GM21360 (cell line): Measurements from ENCODE around the gene MT1H.

Source experiments
- ATAC-seq: cut with Tn5 transposase; IDR thresholded peaks from one replicate; pipeline ENCODE4 v1.9.1; 2021; ENCODE audit warnings: mild to moderate bottlenecking, moderate library complexity; ENCODE audit not compliant: unreplicated experiment

Gene MT1H

DNA sequence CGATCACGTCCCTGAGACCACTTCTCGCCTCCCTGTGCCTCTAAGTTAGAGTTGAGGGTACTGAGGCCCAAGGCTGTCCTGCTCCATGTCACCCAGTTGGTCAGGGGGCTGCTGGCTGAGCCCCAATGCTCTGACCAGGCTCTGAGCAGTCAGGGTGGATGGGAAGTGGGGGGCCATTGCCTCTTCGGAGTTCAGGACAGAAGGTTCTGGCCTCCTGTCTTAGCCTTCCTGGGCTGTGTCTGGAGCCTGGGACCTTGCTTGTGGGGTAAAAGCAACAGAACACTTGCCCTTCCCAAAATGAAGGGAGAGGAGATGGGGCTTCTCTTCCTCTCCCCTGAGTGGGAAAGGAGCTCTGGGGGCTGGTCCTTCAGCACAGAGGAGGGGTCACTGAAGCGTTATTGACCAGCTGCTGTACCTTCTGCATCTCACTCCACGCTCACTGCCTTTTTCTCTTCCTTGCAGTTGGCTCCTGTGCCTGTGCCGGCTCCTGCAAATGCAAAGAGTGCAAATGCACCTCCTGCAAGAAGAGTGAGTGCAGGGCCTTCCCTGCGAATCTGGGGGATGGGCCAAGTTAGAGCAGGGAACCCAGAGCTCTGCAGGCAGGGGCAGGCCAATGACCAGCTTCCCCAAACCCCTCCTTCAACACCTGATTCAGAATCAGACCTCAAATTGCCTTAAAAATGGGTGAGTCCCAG is 13.2 kb downstream of the MT1H start:
- ATAC-seq, result no peak

DNA sequence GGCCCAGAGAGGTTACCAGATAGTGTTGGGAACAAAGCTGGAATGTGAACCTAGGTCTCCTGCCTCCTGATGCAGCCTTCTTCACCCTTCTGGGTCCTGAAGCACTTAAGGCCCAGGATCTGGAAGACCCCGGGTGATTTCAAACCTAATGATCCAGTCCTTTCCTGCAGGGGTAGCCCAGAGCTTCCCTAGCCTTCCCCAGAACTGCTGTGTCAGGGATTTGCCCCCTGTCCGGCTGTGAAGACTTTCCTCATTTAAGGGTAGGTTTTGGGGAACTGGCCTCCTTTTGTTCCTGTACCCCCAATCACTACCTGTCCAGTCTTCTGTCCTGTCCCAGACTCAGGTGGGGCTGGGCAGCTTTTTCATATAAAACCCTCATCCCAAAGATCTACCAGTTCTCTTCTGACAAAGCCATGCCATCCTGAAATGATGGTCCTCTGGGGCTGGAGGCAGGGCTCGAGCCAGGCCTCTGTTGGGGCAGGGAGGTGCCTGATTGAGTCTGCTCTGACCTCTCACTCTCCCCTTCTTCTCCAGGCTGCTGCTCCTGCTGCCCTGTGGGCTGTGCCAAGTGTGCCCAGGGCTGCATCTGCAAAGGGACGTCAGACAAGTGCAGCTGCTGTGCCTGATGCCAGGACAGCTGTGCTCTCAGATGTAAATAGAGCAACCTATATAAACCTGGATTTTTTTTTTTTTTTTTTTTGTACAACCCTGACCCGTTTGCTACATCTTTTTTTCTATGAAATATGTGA is 14.0 kb downstream of the MT1H start:
- ATAC-seq, result no peak

DNA sequence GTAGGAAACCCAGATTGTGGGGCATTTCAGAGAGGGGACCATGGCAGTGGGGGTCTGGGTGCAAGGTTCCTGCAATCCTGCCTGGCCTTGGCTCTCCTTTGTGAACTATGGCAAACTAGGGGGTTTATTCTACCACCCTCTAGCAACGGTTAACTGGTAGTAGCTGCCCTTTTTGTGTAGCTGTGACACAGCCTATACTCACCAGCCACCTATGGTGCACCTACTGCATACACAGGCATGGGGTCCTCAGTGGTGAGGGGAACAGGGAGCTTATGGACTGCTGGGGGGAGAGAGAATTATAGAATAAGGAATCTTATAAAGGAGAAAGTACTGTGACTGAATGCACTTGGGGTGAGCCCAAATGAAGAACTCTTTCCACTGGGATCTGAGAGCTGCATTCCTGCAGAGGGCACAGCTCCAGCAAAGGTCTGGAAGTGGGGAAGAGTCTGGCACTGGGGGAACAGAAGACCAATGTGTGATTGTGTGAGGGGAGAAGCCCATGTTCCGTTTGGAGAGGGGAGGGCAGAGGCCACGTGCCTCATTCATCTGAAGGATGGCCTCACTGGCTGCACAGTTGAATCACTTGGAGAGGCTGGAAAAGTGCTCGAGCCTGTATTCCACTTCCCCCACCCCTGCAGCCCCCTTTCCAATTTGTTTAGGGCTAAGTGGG is 14.8 kb downstream of the MT1H start:
- no peak for ATAC-seq

DNA sequence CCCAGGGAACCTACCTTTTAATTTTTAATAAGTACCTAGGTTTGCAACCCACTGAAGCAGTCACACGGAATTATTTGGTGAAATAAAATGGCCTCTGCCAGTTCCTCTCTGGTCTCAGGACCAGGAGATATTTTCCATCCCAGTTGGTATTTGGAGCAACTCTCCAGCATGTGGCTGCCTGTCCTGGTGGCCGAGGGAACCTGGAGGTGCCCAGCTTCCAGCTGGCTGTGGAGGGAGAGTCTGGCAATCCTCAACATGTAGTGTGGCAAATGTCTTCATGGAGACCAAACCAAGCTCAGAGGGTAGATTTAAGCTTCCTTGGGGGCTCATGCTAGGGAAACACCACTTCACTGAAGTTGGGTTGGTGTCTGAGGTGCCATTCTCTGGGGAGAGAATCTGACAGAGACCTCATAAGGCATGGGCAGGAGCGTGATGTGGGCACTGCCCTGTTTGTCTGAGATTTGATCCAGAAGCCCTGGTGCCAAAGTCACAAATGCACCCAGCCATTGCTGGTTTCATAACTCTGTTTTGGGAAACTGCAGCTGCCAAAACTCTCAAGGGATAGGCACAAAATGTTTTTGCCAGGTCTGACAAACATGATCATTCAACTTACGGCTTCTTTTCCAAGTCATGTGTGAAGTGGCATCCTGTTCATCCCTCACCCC is 15.4 kb downstream of the MT1H start:
- ATAC-seq, result no peak

DNA sequence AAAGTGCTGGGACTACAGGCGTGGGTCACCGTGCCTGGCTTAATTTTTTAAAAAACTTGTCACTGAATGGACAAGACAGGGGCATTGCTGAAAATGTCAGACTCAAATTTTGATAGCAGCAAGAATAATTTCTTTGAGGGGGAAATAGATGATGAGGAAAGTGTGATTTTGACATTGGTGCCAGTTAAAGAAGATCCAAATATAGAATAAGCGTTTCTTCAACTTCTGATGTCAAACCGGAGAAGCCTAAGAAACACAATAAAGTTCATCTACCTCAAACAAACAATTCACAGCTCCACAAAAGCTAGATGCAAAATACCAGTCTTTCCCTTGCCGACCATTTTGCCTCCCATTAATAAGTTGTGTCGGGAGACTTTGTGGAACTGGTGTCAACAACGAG is 17.1 kb downstream of the MT1H start:
- ATAC-seq, result no peak

DNA sequence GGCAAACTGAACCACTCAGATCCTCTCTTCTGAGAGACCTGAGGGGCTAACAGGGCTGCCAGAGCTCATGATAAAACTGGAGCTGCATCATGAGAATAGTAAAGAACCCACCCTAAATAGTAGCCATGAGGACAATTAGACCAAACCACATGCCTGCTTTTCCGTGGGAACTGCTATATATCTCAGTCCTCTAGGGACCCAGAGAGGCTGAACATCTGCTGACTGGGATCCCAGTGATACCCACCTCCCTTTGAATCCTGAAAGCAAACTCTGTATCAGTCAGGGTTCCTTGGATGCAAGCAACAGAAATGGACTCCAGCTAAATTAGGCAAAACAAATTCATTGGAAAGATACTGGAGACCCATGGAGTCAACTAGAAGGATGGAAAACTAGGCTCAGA is 19.1 kb downstream of the MT1H start:
- ATAC-seq, result no peak

DNA sequence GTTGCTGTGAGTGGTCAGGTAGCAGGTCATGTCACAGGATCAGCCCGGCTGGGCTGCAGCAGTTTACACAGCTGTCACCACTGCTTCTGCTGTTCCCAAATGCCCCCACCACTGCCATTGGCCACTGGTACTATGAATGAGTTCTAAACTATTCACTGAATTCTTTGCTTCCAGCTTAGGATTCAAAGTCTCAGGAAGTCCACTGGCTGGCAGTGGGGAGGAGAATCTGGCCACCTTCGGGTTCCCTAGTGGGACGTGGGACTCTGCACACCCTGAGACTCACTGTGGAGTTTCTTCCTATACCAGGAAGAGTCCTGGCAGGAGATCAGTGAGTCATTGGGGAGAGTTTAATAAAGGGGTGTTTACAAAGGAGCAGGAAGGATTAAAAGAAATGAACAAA is 19.6 kb downstream of the MT1H start:
- ATAC-seq, result no peak

DNA sequence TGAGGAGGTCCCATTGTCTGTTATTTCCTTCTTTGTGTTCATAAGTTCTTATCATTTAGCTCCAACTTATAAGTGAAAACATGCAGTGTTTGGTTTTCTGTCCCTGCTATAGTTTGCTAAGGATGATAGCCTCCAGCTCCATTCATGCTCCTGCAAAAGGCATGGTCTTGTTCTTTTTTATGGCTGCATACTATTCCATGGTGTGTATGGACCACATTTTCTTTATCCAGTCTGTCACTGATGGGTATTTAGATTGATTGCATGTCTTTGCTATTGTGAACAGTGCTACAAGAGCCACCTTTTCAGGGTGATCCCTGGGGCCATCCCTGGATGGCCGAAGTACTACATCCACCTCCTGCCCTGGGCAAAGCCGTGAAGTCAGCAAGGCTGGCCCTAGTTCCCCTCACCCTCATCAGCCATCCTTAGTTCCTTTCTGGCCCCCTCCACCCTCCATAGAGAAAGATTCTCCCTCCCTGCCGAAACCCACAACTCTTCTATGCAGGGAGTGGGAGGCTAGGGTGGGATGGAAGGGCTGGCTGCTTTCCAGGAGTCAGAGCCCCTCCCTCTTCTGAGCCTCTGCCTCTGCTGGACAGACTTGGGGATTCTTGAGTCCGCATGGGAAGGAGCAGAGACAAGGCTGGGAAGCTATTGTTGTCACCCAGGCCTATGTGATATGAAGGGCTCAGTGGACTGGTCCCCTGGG is 21.0 kb downstream of the MT1H start:
- ATAC-seq, result no peak

DNA sequence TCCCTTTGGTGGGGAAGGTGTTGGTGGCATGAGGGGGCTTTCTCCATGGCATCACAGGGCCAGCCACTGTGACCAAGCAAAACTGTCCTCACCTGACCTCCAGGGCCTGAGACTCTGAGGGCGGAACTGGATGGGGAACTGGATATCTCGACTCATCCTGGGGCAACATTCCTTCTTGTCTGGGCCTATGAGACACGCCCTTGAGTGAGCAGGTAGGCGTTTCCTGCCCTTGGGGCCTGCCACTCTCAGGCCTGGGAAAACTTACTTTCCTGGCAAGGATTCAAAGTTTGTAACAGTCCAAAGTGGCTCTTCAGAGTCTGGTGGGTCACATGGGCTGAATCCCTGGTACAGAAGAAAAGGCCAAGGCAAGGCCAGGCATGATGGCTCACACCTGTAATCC is 22.3 kb downstream of the MT1H start:
- ATAC-seq, result no peak

DNA sequence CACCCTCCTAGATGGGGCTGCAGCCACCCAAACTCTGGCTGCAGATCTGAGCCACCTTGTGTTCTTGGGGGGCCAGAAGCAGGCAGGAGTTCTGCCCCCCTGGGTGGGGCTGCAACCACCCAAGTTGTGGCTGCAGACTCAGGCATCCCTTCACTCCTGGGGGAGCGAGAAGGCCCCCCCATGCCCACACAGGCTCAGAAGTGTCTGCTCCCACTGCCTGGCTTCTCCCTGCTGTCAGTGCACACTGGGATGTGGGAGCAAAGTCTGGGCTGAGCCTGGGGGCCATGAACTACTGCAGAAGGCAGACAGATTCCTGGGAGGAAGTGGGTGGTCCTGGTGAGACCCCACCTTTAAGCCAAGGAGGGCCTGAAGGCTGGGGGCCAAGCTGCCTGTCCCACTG is 25.6 kb downstream of the MT1H start:
- ATAC-seq, result no peak

DNA sequence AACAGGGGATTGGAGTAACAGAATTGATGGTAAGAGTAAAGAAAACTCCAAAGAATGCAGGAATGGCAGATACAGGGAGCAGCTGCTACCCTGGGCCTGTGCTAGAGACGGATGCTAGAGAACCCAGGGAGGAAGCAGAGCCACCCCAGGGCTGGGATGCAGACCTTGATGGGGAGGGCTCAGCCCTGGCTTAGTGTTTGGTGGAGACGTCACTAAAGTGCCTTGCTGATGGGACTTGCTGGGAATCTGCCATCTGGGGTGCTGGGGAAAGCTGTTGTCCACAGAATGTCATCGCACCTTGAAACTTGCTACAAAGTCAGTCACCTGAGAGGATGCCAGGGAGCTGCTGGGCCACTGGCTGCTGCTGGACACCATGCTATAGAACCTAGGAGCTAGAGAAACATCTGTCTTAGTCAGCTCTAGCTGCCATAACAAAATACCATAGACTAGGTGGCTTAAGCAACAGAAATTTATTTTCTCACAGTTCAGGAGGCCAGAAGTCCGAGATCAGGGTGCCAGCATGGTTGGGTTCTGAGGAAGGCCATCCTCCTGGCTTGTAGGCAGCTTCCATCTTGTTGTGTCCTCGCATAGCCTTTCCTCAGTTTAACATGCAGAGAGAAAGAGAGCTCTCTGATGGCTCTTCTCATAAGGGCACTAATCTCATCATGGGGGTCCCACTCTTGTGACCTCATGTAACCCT is 28.0 kb downstream of the MT1H start:
- no peak for ATAC-seq

DNA sequence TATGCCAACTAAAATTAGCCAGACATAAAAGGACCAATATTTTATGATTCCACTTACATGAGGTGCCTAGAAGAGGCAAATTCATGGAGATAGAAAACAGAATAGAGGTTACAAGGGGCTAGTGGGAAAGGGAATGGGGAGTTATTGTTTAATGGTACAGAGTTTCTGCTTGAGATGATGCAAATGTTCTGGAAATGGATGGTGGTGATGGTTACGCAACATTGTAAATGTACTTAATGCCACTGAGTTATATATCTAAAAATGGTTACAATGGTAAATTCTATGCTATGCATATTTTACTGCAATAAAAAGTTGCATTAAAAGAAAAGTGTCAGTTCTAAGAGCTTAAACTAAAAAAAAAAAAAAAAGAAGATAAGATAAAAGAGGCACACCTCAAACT is 30.6 kb downstream of the MT1H start:
- no peak for ATAC-seq

DNA sequence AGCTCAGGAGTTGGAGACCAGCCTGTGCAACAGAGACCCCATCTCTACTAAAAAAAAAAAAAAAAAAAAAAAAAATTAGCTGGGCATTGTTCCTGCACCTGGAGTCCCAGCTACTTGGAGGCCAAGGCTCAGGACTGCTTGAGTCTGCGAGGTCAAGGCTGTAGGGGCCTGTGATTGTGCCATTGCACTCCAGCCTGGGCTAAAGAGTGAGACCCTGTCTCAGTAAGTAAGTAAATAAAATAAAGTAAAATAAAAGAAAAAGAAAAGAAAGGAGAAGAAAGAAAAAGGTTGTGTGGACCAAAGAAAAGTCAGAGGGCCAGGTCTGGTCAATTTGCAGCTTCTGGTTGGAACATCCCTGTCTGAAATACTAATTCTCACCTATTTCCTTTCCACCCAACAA is 31.0 kb downstream of the MT1H start:
- ATAC-seq, result no peak

DNA sequence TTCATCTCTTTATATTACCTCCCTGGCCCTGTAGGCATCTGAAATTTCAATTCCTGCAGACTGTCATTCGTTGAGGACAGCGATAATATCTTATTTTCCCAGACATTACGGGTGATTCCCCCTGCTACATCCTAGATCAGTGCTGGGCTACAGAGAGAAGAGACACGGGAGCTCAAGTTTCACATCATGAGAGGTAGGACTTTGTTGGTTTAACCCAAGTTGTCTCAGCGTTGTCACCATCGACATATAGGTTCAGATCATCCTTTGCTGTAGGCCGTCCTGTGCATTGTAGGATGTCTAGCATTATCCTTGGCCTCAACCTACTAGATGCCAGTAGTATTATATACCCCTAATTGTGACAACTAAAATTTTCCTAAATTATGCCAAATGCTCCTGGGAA is 31.9 kb downstream of the MT1H start:
- no peak for ATAC-seq

DNA sequence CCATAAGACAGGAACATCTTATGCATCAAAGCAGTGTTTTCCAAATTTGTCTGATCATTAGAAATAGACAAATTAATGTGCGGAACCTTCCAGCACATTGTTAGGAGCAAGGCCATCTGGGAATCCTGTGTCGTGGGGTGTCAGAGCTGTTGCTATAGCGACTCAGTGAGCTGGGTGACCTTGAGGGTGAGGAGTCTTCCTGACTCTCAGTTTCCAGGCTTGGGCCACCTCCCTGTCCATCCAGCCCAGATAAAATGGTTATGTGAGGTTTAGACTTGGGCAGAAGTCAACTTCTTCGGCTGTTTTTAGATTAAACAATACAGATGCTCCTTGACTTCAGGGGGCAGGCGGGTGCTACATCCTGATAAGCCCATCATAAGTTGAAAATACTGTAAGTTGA is 33.2 kb downstream of the MT1H start:
- no peak for ATAC-seq

DNA sequence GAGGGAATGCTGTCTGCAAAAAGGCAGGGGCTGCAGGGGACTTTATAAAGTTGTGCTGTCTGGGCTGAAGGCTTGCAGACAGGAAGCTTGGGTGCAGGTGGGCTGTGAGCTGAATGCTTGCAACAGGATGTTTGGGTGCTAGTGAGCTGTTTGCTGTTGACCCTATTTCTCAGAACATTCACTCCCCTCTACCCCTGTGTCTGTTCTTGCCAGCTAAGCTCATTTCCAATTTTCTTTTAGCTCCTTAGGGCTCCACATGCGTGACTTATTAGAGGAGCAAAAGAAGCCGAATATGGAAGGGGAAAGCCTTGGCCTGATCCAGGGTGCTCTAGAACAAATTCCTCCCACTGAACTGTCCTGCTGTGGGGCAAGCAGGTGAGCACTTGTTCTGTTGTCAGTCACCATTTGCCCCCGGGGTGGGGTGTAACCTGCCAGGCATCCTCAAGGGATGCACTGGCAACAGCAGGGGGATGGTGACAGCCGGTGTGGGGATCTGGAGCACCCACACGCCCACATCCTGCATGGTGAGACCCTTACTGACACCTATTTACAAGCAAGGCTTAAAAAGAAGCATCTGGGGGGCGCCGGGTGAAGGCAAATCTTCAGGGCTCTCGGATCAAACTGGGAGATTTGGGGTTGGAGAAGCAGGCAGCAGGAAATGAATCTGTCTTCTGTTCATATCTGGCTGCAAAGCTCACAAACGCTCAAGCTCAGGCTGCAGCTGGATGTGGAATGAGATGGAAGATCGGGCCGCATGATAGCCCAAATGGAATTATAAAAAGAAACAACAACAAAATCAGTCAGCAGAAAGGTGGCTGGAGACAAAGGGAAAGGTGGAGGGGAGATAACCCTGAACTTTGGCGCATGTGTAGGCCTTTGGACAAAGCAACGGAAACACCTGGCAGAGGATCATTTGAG is 39.2 kb downstream of the MT1H start:
- ATAC-seq, result no peak

DNA sequence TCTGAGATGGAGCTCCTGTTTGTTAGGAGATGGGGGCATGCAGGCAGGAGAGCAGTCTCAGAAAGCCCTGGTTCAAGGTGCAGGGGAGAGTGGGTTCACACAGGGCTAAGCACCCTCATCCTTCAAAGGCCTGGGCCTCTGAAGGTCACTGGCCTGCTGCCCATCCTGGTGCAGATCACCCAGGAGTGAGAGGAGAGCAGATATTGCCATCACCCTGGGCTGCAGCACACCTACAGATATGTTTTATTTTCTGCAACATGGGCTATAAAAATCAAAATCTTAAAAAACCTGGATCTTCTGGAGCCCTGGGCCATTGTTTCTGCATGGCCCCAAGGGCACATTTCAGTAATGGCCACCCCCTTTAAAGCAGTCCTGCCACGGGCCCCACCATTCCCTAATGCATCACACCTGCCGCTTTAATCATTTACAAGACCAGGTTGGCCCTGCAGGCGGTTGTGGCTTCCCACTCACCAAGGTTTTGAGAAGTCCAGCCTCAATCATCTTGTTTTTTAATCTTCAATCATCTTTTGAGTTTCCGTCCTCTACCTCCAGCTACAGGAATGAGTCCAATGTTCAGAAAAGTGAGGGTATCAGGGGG is 39.9 kb downstream of the MT1H start:
- no peak for ATAC-seq

DNA sequence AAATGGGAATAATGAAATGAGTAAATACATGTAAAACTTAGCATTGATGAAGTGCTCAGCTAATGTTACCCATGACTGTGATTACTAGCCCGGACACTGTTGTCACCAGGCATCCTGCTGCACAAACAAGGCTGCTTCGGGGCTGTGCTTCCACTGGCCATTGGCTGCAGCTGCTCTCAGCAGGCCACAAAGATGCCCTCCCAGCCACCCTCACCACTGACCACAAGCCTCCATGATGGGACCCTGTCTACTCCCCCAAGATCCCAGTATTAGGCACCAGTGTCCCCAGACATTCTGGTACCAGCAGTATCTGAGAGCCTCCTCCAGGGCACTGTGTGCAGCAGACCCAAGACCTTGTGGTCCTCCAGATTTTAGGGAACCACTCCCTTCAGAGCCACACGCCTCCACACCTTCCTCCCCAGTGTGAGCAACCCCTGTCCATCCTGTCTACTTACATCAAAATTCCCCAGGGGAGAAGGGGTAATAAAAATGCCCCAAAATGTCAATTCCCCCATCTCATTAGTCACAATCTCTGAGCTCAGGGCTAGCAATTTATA is 40.6 kb downstream of the MT1H start:
- no peak for ATAC-seq

DNA sequence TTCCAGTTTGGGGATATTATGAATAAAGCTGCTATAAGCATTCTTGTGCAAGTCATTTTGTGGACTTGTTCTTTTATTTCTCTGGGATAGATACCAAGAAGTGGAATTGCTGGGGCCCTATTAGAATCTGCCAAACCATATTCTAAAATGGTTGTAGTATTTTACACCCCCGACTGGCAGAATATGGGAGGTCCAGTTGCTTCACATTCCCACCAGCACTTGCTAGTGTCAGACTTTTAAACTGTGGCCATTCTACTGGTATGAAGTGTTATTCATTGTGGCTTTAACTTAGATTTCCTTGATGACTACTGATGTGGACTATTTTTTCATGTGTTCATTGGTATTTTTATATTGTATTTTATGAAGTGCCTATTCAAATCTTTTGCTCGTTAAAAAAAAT is 42.2 kb downstream of the MT1H start:
- ATAC-seq, result no peak
